GM12878 (cell line): Measurements from ENCODE around the gene RPL10A. TPM values are rescaled to one million over a fixed set of nuclear protein-coding genes. Genes with fewer than 3 reads are reported as not detected.

ENCODE experiments used
- ATAC-seq: fragments of 200-7000 bp; cut with Tn5 transposase; 3 replicates; pipeline ENCODE4 v1.9.1; 2020; ENCODE audit warnings: mild to moderate bottlenecking, moderate library complexity
- BruUV-seq: library from RNA; stranded (reverse); fragments of 400-500 nt; replicated peaks from 2 replicates; lab custom pipeline; 2021; lab: Mats Ljungman, UMichigan
- CTCF ChIA-PET: fragments of 300-600 bp; sonication (Branson Sonifier 250); formaldehyde crosslinking; extraction: SDS; loops from one replicate; lab custom pipeline; 2021; ENCODE audit warnings: inconsistent platforms; lab: Yijun Ruan, JAX
- POLR2A ChIA-PET: fragments of 350-600 bp; formaldehyde crosslinking; extraction: SDS; loops from one replicate; lab custom pipeline; 2021; ENCODE audit warnings: inconsistent platforms; lab: Charles Lee
- RAD21 ChIA-PET: fragments of 300-600 bp; sonication (Branson Sonifier 250); formaldehyde crosslinking; loops from one replicate; lab custom pipeline; 2023; ENCODE audit warnings: antibody characterized with exemption; ENCODE audit not compliant: unreplicated experiment; lab: Charles Lee
- SMC1A ChIA-PET: fragments of 300-600 bp; sonication (Branson Sonifier 250); formaldehyde crosslinking; loops from one replicate; lab custom pipeline; 2023; ENCODE audit not compliant: unreplicated experiment, uncharacterized antibody; lab: Charles Lee
- DNase-seq: peaks from one replicate; pipeline ENCODE4 v3.0.0-alpha.2; 2011; ENCODE audit warnings: low read depth, low spot score
- FAIRE-seq: peaks from 3 replicates; lab custom pipeline; 2011; peaks lifted over from hg19 to GRCh38; lab: Jason Lieb, UNC
- H2AFZ ChIP-seq: 2 replicates; pipeline ENCODE4 v1.6.0; 2011; ENCODE audit warnings: low read depth, low read length, control low read depth; ENCODE audit not compliant: control insufficient read depth
- H3K27ac ChIP-seq: 2 replicates; pipeline ENCODE4 v1.5.1; 2011; ENCODE audit warnings: control low read depth; ENCODE audit not compliant: control insufficient read depth, insufficient read depth
- H3K27me3 ChIP-seq, 2 experiments: replicated peaks in 1 of 2; 2 replicates each; pipeline versions ENCODE4 v1.6.0 to v1.6.1; 2011; ENCODE audit warnings: low read length in 1 of 2; ENCODE audit not compliant: control insufficient read depth in 2 of 2, insufficient read depth in 2 of 2
- H3K36me3 ChIP-seq, 2 experiments: 2 replicates each; pipeline ENCODE4 v1.5.1; 2011; ENCODE audit warnings: low read length in 1 of 2; ENCODE audit not compliant: control insufficient read depth in 2 of 2, insufficient read depth in 2 of 2
- H3K4me1 ChIP-seq: 2 replicates; pipeline ENCODE4 v1.6.1; 2011; ENCODE audit warnings: mild to moderate bottlenecking, low read length, moderate library complexity, mixed read lengths; ENCODE audit not compliant: control insufficient read depth, insufficient read depth
- H3K4me2 ChIP-seq: 2 replicates; pipeline ENCODE4 v1.6.0; 2011; ENCODE audit warnings: control low read depth; ENCODE audit not compliant: control insufficient read depth, insufficient read depth
- H3K4me3 ChIP-seq: fragments of 200-600 bp; sonication (generic); 2 replicates; pipeline ENCODE4 v1.5.1; 2016
- H3K79me2 ChIP-seq: 2 replicates; pipeline ENCODE4 v1.6.0; 2011; ENCODE audit warnings: low read length; ENCODE audit not compliant: control insufficient read depth, insufficient read depth
- H3K9ac ChIP-seq: 2 replicates; pipeline ENCODE4 v1.8.0; 2011; ENCODE audit warnings: low read length, control low read depth, mixed read lengths; ENCODE audit not compliant: control insufficient read depth, insufficient read depth
- H3K9me3 ChIP-seq: replicated peaks from 3 replicates; pipeline ENCODE4 v1.5.1; 2011; ENCODE audit warnings: mild to moderate bottlenecking, low read length; ENCODE audit not compliant: control insufficient read depth, insufficient read depth
- H4K20me1 ChIP-seq: 2 replicates; pipeline ENCODE4 v1.6.0; 2011; ENCODE audit not compliant: control insufficient read depth, insufficient read depth
- BCL3 ChIP-seq: IDR thresholded peaks from 2 replicates; pipeline ENCODE4 v1.6.1; 2011; ENCODE audit warnings: borderline replicate concordance, low read depth, mild to moderate bottlenecking, moderate library complexity, low read length; ENCODE audit not compliant: insufficient read depth, poor library complexity, severe bottlenecking
- KLF5 ChIP-seq: fragments of 450-650 bp; IDR thresholded peaks from 2 replicates; pipeline ENCODE4 v1.6.1; 2014; ENCODE audit warnings: mild to moderate bottlenecking; ENCODE audit not compliant: partially characterized antibody
- NR2C1 ChIP-seq: fragments of 450-650 bp; IDR thresholded peaks from 2 replicates; pipeline ENCODE4 v1.6.1; 2017; ENCODE audit warnings: antibody characterized with exemption, mild to moderate bottlenecking, moderate library complexity
- RELA ChIP-seq: fragments of 450-650 bp; IDR thresholded peaks from 2 replicates; pipeline ENCODE4 v1.8.0; 2014; ENCODE audit warnings: borderline replicate concordance; ENCODE audit not compliant: partially characterized antibody
- SMAD1 ChIP-seq: fragments of 450-650 bp; IDR thresholded peaks from 2 replicates; pipeline ENCODE4 v1.6.1; 2018; ENCODE audit warnings: mild to moderate bottlenecking, low read depth; ENCODE audit not compliant: partially characterized antibody
- SREBF1 ChIP-seq: IDR thresholded peaks from 2 replicates; pipeline ENCODE4 v1.6.1; 2012; ENCODE audit warnings: mild to moderate bottlenecking, low read length
- TAF1 ChIP-seq: IDR thresholded peaks from 2 replicates; pipeline ENCODE4 v1.6.1; 2011; ENCODE audit warnings: mild to moderate bottlenecking, low read depth, low read length, borderline replicate concordance
- WRNIP1 ChIP-seq: IDR thresholded peaks from 2 replicates; pipeline ENCODE4 v1.6.1; 2011; ENCODE audit warnings: low read depth, low read length, improper control_type of control experiment, borderline replicate concordance
- ZBTB33 ChIP-seq: fragments of 450-650 bp; IDR thresholded peaks from 2 replicates; pipeline ENCODE4 v1.6.1; 2017; ENCODE audit warnings: mild to moderate bottlenecking
- ZBTB40 ChIP-seq: fragments of 450-650 bp; IDR thresholded peaks from 2 replicates; pipeline ENCODE4 v1.6.1; 2016; ENCODE audit warnings: mild to moderate bottlenecking, moderate library complexity, borderline replicate concordance
- ZNF384 ChIP-seq: IDR thresholded peaks from 2 replicates; pipeline ENCODE4 v1.6.1; 2012; ENCODE audit warnings: low read depth, mild to moderate bottlenecking, low read length, improper control_type of control experiment, borderline replicate concordance
- WGBS: methylation state at CpG from one replicate; pipeline ENCODE4 v1.1.6; 2016; ENCODE audit warnings: low lambda C conversion rate; ENCODE audit not compliant: insufficient replicate concordance, insufficient coverage; ENCODE audit errors: missing lambda C conversion rate; 5-methylcytosine and 5-hydroxymethylcytosine counted together
- in situ Hi-C: fragments of 300-500 bp; cut with MboI; formaldehyde crosslinking; loops from 9 replicates; pipeline ENCODE4 v1.14.3; 2018; ENCODE audit warnings: mixed read lengths
- intact Hi-C: fragments of 100-400 bp; cut with micrococcal nuclease; formaldehyde crosslinking; loops from one replicate; pipeline ENCODE4 v1.14.2; 2022; ENCODE audit not compliant: unreplicated experiment
- polyA plus RNA-seq, 11 experiments: library from polyadenylated mRNA; depleted of rRNA in 4 of 11; unstranded in 6 of 11; stranded (reverse) in 5 of 11; fragments of >200 nt; fragmentation: Nextera tagmentation in 4 of 11; fragmentation: Illumina TruSeq in 1 of 11; extraction: Ambion mirVana in 4 of 11; extraction: Trizol in 1 of 11; gene quantifications; 1 replicate in 1 of 11; 2 replicates in 10 of 11; pipeline versions ENCODE4 v1.2.1 to v1.2.3, GENCODE V29; 2011 to 2016; ENCODE audit warnings: inconsistent platforms in 2 of 11, missing spikeins in 2 of 11, low read depth in 1 of 11
- total RNA-seq, 4 experiments: library from RNA; depleted of rRNA in 3 of 4; stranded (reverse); fragments of >200 nt in 3 of 4; fragmentation: Illumina TruSeq in 1 of 4; extraction: Trizol in 1 of 4; gene quantifications; 2 replicates each; pipeline versions ENCODE4 v1.2.1 to v1.2.3, GENCODE V29; 2013 to 2021

RPL10A gene
- total and polyA plus RNA-seq, 10 of the 15 experiments (the other 5 are each of a cell fraction or from before 2014, with no cell fraction given) = 833 to 4,029 (median 2,795) TPM

GRCh38 chr6:35488517-35488862 lies 20.3 kb downstream of the RPL10A start:
- no peak for ATAC-seq

GRCh38 chr6:35489066-35489465 lies 20.9 kb downstream of the RPL10A start:
- H3K9ac ChIP-seq = no peak overlapping the region
- no peak for FAIRE-seq
- TF ChIP-seq RELA = no peak
- no peak for TF ChIP-seq BCL3
- no peak for TF ChIP-seq ZBTB33
- TF ChIP-seq ZBTB40 = no peak
- no peak for TF ChIP-seq SMAD1
- no peak for TF ChIP-seq ZNF384
- no peak for TF ChIP-seq KLF5
- TF ChIP-seq WRNIP1 = no peak
- TF ChIP-seq SREBF1 = no peak

More at GRCh38 chr6:35488517-35488862, 20.3 kb downstream of the RPL10A start:
- in situ Hi-C loops (no loop called here), intact Hi-C loops (no loop called here)
- BruUV-seq = no TSS peak
- POLR2A ChIA-PET = no interaction called here
- H3K79me2 ChIP-seq = no peaks in the 10 kb centered on the region
- H3K36me3 ChIP-seq = no peaks in the 10 kb centered on the region
- DNase-seq (no peak), FAIRE-seq (no peak)
- H4K20me1 ChIP-seq = no peaks in the 10 kb centered on the region
- H3K9ac ChIP-seq = no peak overlapping the region
- RAD21 ChIA-PET = no interaction called here
- no peak overlapping the region for H3K27ac ChIP-seq
- H3K4me2 ChIP-seq = no peak overlapping the region
- H3K4me3 ChIP-seq = no peak overlapping the region
- no peaks in the 10 kb centered on the region for H3K9me3 ChIP-seq
- TF ChIP-seq KLF5 (no peak), NR2C1 (no peak), TAF1 (no peak)
- no peak overlapping the region for H2AFZ ChIP-seq
- 77% methylated on average over 9 of the region's 9 CpGs for WGBS
- CTCF ChIA-PET = interaction anchor here (0.7 to 1.1 kb wide), 2 partner anchors 191 to 1548 kb away, joined by 3 read pairs; no protein-coding TSS in a partner anchor
- no peaks in the 10 kb centered on the region for H3K4me1 ChIP-seq
- no peaks in the 10 kb centered on the region; a peak in 1 of 4 replicates for H3K27me3 ChIP-seq
- SMC1A ChIA-PET = no interaction called here

More at GRCh38 chr6:35489066-35489465, 20.9 kb downstream of the RPL10A start:
- in situ Hi-C loops (no loop called here), intact Hi-C loops (no loop called here)
- no peaks in the 10 kb centered on the region for H3K79me2 ChIP-seq
- no peaks in the 10 kb centered on the region for H3K9me3 ChIP-seq
- BruUV-seq = no TSS peak
- CTCF ChIA-PET = no interaction called here
- no peaks in the 10 kb centered on the region for H4K20me1 ChIP-seq
- H3K36me3 ChIP-seq = no peaks in the 10 kb centered on the region
- H3K4me1 ChIP-seq = peaks cover 4% of the 10 kb centered on the region
- RAD21 ChIA-PET = no interaction called here
- WGBS = 25% methylated on average over 1 of the region's 1 CpG
- POLR2A ChIA-PET = no interaction called here
- H3K4me3 ChIP-seq = no peak overlapping the region
- no peak overlapping the region for H3K4me2 ChIP-seq
- H3K27ac ChIP-seq = no peak overlapping the region
- no peaks in the 10 kb centered on the region; a peak in 1 of 4 replicates for H3K27me3 ChIP-seq
- ATAC-seq (no peak), DNase-seq (no peak)
- SMC1A ChIA-PET = no interaction called here
- no peak overlapping the region for H2AFZ ChIP-seq
